ENCODE data around the gene NPTXR.

The NPTXR gene

DNA sequence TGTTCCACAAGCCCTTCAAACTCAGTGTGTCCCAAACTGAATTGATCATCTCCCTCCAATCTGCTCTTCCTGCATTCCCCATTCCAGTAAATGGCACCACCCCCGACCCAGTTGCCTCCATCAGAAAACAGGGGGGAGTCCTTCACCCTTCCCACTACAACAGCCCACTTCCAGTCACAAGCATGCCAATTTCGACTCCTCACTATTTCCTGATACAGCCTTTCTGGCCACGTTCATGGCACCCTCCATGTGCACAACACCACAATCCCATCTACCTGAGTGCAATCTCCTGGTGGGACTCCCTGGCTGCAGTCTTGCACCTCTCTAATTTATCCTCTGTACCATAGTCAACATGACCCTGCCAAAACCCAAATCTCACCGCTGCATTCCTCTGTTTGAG lies 48.3 kb downstream of the NPTXR start:
- no peak overlapping the region for H3K4me3 ChIP-seq (ENCODE audit: low read length)
- TF ChIP-seq, protein P1, sequence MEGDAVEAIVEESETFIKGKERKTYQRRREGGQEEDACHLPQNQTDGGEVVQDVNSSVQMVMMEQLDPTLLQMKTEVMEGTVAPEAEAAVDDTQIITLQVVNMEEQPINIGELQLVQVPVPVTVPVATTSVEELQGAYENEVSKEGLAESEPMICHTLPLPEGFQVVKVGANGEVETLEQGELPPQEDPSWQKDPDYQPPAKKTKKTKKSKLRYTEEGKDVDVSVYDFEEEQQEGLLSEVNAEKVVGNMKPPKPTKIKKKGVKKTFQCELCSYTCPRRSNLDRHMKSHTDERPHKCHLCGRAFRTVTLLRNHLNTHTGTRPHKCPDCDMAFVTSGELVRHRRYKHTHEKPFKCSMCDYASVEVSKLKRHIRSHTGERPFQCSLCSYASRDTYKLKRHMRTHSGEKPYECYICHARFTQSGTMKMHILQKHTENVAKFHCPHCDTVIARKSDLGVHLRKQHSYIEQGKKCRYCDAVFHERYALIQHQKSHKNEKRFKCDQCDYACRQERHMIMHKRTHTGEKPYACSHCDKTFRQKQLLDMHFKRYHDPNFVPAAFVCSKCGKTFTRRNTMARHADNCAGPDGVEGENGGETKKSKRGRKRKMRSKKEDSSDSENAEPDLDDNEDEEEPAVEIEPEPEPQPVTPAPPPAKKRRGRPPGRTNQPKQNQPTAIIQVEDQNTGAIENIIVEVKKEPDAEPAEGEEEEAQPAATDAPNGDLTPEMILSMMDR (conservative IDR thresholded peaks at IDR 0.05; ENCODE audit: low read depth, low read length): no peak
- DNase-seq (ENCODE audit: low read depth): no peak

DNA sequence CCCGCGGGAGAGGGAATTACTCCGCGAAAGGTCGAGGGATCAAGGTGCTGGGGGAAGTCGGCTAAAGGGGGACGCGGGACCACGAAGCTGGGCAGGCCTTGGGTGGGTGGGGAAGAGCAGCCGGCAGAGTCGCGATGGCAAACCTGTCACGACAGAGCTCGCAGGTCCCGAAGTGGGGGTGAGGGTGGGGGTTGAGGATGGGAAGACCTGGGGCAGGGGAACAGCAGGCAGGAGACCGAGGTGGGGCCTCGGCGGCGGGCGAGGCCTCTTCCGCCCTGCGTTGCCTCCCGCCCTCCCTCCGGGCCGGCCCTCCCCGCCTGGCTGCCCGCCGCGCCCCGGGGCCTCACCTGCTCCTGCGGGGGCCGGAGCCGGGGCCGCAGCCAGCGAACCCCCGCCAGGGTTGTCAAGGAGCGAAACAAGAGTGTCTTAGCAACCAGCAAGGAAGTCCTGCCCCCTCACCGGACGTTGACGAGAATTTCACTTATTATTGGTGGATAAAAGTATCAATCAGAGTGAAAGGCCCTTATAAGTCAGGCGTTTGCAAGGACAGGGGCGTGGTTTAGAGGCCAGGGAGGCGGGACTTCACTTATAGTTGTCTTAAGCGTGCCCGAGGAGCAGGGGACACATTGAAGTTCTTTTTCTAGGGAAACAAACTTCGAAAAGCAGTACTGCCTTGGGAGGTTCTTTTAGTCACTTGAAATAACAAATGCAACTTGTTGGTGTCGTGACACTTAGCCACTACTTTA lies 49.9 kb downstream of the NPTXR start, which contains the start of gene DNAL4:
DNAL4 (minus strand) TSS at position 423 of the 746 bp plus-strand sequence. CDS start 11,412 bp downstream, outside the sequence.
- TF ChIP-seq, protein P1 (conservative IDR thresholded peaks at IDR 0.05; ENCODE audit: low read depth, low read length): no peak
- peak within 1 kb of the TSS; percentile 69 for H3K4me3 ChIP-seq (ENCODE audit: low read length)
- peak; percentile 95 for DNase-seq (ENCODE audit: low read depth)

DNA sequence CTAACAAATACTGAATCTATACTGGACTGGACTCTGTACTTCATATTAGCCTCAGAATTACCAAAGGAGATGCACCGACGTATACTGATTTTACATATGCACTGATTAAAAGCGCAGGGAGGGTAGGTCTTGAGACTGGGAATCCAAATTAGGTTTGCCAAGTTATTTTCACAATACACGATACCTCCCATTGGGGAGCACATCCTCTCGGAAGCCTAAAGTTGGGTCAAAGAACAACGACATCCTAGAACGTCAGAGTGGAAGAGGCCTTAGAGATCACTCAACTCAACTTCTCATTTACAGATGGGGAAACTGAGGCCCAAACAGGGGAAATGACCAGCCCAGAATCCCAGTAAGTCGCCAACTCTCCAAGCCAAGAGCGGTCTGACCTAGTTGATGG lies 50.5 kb downstream of the NPTXR start:
- DNase-seq (ENCODE audit: low read depth): no peak
- peak overlapping the region; percentile 69 for H3K4me3 ChIP-seq (ENCODE audit: low read length)
- TF ChIP-seq, protein P1 (conservative IDR thresholded peaks at IDR 0.05; ENCODE audit: low read depth, low read length): no peak

DNA sequence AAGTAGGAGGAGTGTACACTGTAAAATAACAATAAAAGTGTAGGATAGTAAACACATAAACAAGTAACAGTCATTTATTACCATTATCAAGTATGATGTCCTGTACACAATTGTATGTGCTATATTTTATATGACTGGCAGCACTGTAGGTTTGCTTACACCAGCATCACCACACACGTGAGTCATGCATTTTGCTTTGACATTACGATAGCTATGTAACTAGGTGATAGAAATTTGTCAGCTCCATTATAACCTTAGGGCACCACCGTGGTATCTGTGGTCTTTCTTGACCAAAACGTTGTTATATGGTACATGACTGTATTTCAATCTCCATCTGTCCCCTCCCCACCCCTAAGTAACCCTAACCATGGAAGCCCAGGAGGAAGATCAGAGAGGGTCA lies 51.0 kb downstream of the NPTXR start:
- peak overlapping the region; percentile 69 for H3K4me3 ChIP-seq (ENCODE audit: low read length)
- TF ChIP-seq, protein P1 (conservative IDR thresholded peaks at IDR 0.05; ENCODE audit: low read depth, low read length): no peak
- no peak for DNase-seq (ENCODE audit: low read depth)

DNA sequence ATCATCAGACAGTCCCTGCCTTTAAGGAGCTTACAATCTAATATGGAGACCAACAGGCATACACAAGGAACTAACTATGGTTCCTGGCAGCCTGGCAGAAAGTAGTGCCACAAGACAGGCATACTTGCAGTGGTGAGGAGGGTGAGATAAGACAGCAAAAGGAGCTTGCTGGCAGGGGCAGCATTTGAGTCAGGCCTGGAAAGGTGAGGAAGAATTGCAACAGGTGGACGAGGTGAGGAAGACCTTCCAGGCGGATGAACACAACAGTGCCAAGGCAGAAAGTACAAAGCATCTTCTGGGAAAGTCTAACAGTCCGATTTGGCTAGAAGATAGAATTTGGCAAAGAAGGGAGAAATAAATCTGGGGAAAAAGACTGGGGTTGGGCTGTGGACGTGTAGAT lies 54.2 kb downstream of the NPTXR start:
- H3K4me3 ChIP-seq (ENCODE audit: low read length): no peak overlapping the region
- TF ChIP-seq, protein P1 (conservative IDR thresholded peaks at IDR 0.05; ENCODE audit: low read depth, low read length): no peak
- DNase-seq (ENCODE audit: low read depth): no peak

DNA sequence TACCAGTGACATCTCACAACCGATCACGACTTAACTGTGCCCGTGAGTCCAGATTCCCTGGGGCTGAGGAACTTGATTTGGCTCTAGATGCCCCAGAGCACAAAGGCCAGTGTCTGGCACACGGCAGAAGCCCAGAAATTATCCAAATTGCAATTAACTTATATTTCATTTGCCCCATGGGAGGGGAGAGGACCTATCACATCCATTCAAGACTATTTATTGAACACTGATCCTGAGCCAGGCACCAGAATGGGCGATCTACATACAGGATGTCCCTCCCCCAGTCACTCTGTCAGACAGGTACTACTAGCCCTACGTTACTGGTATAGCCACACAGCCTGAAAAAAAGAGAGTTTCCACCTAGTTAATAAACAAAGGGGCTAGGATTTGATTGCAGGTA lies 55.0 kb downstream of the NPTXR start:
- no peak for DNase-seq (ENCODE audit: low read depth)
- TF ChIP-seq, protein P1 (conservative IDR thresholded peaks at IDR 0.05; ENCODE audit: low read depth, low read length): no peak
- H3K4me3 ChIP-seq (ENCODE audit: low read length): no peak overlapping the region
